GM21423 (cell line): ENCODE results near the gene KLHL29.

ENCODE experiments used
- ATAC-seq: cut with Tn5 transposase; IDR thresholded peaks from one replicate; pipeline ENCODE4 v1.9.1; 2021; ENCODE audit warnings: mild to moderate bottlenecking, moderate library complexity; ENCODE audit not compliant: unreplicated experiment

Gene KLHL29

GRCh38 chr2:23586741-23587306 lies 201.8 kb downstream of the KLHL29 start:
- no peak for ATAC-seq

DNA sequence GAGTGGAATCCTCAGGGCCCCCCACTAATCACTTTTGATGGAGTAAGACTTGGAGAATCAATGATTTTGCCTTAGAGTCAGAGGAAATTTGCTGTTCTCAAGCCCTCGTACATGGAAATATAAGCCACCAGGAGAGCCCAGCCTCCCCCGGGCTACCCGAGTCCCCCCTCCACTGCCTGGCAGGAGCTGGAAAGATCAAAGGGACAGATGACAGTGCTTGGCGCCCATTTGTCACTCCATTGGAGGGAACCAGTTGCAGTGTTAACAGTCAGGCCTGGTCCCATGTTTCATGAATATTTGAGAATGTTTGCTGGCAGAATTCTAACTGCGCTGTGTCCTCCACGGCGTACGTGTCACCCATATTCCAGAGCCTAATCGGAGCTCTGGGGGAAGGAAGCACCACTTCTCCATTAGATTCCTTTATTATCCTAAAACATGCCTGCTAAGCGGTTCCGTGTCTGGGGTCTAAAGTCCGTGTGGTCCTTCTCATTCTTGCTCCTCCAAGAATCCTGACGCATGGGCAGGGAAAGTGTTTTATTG lies 202.4 kb downstream of the KLHL29 start:
- no peak for ATAC-seq

DNA sequence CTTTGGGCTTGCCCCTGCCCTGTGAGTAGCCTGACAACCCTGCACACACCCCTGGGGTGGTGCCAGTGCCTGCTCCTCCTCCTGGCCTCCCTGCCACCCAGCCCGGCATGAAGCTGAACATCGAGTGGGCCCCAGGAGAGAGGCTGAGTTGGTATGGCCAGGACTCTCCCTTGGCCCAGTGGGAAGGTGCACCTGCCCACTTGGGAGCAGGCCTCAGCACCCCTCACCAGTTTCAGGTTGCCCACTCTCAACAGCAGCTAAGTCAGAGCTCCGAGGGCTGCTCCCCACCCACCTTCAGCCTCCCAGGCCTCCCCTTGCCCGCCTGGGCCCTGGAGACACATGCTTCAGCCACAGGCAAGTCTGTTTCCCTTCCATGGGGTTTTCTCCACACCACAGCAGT lies 203.1 kb downstream of the KLHL29 start:
- no peak for ATAC-seq

- ATAC-seq: no peak
These were observed 203.7 kb downstream of the KLHL29 start for GRCh38 chr2:23588508-23589201.

- ATAC-seq: no peak
These were observed 204.3 kb downstream of the KLHL29 start for GRCh38 chr2:23589220-23589647.

DNA sequence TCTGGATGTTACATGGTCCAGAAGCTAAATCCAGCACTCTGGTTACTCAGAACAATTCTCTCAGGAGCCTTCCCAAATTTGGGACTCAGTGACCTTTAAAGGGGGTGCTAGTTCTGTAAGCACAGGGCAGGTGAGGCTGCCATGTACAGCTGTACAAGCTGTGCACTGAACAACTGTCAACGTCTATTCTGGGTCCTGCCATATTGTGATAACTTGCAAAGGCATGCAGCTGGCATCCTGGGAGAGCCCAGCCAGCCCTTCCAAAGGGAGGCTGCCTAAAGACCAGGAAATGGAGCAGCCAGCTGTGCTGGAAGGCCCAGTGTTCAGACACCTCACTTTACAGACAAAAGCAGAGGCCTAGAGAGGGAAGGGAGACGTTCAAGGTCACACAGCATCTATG lies 204.8 kb downstream of the KLHL29 start:
- ATAC-seq: no peak

DNA sequence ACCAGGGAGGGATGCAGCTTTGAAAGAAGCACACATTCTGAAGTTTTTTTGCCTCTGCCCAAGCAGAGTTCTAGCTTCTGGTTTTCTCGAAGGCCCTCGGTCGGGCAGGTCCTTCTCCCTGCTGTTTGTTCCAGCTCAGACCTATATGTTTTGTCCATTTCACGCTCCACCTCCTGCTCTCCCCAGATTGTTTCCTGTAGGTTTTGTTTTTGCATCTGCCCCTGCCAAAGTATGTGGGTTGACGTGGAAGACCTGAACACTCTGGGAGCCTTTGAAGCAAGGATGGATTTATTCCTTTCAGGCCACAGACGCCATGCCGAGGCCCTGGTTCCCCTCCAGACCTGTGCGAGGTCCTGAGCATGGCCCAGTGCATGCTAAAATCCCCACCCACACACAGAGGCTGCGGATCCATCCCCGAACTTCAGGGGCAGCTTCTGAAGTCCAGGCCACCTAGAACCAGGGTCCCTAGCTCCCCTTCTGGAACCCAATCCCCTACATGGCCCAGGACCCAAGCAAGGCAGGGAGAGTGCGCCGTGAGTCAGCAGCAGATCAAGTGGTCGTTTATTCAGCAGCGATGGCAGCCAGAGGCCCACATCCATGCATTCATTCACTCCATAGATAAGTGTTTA lies 205.4 kb downstream of the KLHL29 start:
- ATAC-seq: no peak

GRCh38 chr2:23591111-23591510 lies 206.1 kb downstream of the KLHL29 start:
- ATAC-seq: no peak

GRCh38 chr2:23592061-23592685 lies 207.2 kb downstream of the KLHL29 start:
- ATAC-seq: no peak

DNA sequence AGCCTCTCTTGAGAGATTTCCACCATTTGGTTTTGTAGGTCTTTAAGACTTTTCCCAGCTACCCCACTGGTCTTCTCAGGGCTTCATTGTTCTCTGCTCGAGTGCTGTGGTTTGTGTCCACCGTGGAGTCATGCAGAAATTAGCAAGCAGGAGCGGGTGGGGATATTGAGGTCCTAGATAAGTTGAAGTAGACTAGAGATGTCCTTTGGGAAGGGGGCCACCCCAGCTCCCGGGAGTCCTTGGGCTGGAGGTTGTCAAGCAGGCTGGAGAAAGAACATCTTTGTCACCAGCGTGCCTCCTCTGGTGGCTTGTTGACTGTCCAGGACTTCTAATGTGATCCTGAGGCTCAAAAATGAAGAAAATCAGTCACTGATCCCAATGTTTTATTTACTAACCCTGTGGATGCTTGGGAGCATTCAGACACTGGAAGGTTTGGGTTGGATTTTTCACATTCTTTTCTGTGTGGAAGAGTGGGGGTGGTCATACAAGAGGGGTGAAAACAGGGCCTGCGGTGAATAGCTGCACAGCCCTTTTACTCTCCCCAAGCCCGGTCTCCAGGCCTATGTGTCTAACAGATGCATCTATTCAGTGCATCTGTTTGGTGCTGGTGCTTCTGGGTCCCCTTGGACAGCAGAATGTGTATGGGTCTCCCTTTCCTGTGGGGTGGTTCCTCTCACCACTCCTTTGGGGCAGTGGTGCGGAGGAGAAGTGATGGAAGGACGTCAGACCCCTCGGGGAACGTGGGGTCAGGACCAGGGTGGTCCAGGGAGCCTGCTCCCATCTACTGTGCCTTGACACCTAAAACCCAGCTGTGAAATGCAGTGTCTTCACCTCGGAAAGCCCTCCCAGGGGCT lies 208.1 kb downstream of the KLHL29 start:
- no peak for ATAC-seq

DNA sequence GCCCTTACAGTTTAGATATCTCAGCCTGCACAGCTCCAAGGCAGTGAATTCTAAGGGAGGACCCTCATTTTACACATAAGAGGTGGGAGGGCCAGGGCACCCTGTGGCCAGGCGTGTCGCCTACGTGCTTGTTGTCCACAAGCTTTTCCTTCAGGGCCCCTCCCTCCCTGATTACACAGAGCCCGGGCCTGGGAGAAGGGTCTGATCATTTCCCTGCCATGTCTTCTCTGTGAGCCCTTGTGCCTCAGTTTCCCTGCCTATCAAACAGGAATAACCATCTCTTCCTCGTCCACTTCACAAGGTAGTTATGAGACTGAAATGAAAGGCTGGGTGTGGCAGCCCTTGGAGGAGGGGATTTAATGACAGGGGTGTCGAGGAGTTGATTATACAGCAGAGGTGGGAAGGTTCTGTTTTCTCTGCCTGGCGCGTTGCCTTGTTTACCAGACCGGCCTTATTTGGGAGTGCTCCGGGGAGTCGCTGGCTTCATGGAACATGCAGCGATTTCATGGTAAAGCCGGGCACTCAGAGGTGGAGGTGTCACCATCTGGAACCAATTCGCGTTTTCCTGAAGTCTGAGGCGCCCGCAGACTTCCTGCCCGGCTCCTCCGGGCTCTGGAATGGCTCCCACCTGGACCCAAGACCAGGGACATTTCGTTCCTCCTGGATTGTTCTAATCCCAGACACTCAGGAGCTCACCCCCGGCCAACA lies 208.9 kb downstream of the KLHL29 start:
- ATAC-seq: no peak

- ATAC-seq: no peak
These were observed 209.5 kb downstream of the KLHL29 start for GRCh38 chr2:23594460-23594825.

DNA sequence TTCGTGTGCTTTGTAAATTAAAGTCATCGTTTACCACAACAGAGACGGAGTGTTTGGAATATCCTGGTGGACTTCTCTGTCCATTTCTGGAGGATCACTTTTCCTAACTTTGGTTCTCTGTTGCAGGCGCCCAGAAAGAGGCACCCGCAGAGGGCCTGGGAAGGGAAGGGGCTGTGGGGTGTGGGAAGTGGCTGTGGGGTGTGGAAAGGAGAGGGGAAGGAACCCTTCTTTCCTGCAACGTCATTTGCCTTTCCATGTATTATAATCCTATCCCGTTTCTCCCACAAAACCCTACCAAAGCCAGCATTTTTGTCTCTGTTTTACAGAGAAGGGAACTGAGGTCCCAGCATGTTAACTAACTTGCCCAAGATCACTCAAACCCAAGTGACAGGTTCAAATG lies 210.0 kb downstream of the KLHL29 start:
- ATAC-seq: no peak

GRCh38 chr2:23595601-23596251 lies 210.7 kb downstream of the KLHL29 start:
- no peak for ATAC-seq

DNA sequence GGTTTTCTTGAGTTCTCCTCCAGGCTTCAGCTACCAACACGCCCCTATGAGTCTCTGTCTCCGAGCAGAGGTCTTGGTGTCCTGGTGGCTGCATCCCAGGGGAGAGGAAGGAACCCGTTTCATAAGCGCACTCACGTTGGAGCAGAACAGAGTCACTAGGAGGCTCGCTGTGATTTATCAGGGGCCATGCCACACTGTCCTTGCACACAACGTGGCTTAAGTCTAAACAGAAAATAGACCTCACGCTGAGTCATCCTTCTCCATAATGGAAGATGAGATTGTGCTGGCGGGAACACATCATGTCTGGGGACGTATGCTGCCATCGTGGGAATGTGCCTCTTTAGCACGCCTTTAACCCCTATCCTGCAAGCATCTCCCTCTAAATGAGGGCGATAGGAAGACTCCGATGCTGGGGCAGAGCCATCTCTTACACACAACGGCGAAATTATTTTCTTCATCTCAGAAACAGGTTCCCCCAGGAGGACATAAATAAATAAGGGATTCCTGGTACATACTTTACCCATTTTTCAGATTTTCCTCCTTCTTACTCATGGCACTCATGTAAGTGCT lies 211.4 kb downstream of the KLHL29 start:
- ATAC-seq: no peak

DNA sequence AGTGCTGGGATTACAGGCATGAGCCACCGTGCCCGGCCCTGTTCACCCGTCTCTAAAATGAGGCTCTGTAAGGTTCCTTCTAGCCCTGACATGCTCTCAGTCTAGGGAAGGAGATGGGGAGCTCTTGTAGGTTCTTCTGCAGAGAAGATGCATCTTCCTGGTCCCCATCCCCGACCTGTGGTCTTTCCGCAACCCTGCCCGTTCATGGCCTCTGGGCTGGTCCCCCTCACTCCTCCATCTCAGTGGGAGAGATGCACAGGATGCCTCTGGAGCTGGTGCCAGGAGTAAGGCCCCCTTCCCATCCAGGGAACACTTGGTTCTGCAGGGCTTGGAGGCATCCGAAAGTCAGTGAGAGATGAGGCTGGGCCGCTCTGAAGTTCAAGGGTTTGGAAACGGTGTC lies 212.7 kb downstream of the KLHL29 start:
- ATAC-seq: no peak

- ATAC-seq: no peak
These were observed 214.0 kb downstream of the KLHL29 start for GRCh38 chr2:23599006-23599405.

- ATAC-seq: no peak
These were observed 214.7 kb downstream of the KLHL29 start for GRCh38 chr2:23599667-23600066.

- no peak for ATAC-seq
These were observed 215.4 kb downstream of the KLHL29 start for GRCh38 chr2:23600346-23600745.
